SKM-1 (cell line): Measurements from ENCODE around the gene ARHGAP26.
"Not testable (repeated sequence)": the region's sequence is repeated elsewhere in the genome, so short reads cannot be mapped to it uniquely, and the experiment has no call there.

Source experiments
- DNase-seq: peaks from one replicate; lab custom pipeline; 2025; ENCODE audit not compliant: unreplicated experiment; lab: John Stamatoyannopoulos, UW

The ARHGAP26 gene

DNA sequence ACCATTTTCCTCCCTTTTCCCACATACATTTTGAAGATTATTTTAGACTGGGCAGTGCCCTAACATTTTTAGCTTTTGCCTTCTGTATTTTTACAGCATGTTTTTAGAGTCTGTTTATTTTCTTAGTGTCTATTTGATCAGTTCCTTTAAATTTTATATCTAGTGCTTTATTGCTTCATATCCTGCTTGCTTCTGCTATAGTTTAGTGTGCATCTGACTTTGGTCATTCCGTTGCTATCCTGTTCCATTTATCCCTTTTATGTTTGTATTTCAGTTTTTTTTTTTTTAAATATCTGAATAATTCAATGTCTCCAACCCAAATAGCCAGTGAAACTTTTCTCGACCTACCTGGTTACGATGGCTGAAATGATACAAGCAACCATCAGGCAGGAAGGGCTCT lies 203.8 kb downstream of the ARHGAP26 start:
- DNase-seq = no peak

DNA sequence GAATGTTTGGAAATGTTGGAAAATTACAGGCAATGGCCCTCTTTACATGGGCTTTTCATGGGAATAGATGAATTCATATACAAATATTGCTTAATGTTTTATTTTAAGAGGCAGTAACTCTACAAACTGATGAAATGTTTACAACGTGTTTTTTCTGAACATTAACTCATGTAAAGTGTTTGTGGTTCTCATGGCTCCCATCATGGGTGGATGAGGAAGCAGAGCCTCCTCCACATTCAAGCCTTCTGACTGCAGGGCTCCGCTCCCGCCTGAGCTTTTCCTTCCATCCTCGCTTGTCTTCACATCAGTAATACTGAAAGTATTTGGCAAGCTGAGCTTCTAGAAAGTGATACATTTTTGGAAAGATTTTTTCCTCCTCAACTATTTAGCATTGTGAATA lies 204.2 kb downstream of the ARHGAP26 start:
- no peak for DNase-seq

DNA sequence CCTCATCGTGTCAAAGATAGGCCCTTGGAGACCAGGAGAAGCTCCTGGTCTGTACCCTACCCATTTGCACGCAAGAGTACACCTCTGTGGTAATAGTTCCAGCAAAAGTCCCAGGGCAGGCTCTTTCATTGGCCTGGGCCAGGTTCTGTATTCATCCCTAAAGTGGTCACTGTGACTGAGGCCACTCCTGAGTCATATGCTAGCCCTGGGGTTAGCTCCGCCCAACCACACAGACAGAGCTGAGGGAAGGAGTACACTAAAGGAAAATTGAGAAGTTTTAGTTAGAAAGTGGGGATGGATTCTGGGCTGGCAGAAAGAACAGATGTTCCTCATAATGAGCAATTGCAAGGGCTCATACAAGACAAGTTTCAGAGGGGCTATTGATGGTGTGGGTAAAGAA lies 206.7 kb downstream of the ARHGAP26 start:
- no peak for DNase-seq

DNA sequence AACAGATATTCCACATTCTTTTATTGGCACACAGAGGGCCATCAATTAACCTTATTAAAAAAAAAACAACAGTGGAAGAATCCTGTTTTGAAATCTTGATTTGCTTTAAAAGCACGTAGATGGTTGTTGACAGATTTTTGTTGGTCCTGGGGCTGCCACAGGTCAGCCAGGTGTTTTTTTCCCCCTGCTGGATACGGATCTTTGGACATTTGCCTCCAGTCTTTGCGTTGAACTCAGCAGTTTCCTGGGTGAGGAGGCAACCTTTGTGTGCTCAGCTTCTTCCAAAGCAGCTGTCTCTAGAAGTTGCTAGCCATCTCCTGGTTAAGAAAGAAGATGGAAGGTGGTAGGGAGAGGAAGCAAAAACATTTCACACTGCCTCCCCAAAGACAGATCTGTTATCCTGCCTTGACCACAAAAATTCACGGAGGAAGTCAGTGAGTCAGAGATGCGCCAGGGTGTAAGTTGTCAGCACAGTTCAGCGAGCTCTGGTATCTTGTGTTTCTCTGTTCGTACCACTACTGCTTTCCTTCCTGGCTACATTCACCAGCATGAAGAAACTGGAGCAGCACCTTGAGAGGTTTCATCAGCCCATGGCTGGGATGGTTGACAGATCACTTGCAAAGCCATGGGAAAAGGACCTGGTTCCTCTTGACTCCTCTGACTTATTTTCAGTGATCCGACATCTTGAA lies 207.3 kb downstream of the ARHGAP26 start:
- DNase-seq = peak; percentile 92

DNA sequence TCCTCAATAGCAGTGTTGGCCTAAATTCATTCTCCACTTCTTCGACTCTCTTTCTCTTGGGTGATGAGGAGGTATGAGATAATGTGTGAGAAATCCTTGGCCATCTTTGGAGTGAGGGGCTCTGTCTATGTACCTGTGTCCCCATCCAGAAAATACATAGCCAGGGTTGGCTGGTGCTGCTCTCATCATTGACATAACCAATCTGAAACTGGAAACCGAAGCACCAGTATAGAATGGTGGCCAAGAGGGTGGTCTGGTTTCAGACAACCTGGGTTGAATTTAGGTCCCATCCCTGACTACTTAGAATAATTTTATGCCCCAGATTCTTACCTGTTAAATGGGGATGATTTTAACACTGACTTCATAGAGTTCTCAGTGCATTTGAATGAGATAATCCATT lies 208.1 kb downstream of the ARHGAP26 start:
- no peak for DNase-seq

DNA sequence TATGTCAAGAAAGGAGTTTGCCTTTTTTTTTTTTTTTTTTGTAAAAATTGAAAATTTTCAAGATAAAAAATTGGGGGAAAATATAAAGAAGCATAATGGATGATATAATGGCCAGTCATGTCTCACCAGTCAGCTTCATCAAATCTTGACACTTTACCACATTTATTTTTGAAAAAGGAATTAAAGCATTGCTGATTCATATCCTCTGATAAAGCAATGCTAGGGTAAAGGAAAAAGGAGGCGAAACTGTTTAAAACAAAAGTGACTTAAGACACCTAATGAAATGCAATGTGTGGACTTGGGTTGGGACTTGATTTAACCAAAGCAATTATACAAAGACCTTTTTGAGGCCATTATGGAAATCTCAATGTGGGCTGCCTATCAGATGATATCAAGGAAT lies 208.5 kb downstream of the ARHGAP26 start:
- DNase-seq = no peak

DNA sequence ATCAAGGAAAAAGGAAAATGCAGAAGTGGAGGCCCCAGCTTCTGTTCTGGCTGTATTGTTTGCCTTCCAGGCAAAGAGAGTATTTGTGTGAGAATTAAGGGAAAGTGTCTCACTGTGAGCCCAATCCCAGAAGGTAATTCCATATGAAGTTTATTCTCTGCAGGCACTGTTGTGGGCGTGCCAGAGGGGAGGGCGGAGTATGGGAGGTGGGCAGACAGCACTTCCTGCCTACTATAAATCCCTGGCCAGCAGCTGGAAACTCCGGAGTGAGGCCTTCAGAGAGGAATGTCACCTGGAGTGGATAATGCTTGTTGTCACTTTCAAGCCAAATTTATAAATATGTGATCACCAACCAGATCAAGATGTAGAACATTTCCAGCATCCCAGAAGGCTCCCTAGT lies 209.5 kb downstream of the ARHGAP26 start:
- no peak for DNase-seq

DNA sequence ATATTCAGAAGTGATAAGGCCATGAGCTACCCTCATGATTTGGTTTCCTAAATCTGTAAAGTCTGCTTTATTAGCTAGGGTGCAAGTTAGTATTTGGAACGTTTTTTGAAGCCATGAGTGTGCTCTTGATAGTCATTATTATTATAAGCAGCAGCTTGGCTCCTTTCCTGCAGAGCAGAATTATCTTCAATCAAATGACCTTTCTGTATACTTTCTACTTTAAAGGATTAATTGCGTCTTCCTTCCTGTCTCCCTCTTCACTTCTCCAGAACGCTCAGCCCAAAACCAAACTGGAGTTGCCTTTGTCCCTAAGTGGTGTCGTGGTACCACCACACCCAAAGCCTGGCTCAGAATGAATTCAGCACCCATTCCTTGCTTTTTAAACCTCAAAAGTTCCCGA lies 211.3 kb downstream of the ARHGAP26 start:
- DNase-seq = no peak

DNA sequence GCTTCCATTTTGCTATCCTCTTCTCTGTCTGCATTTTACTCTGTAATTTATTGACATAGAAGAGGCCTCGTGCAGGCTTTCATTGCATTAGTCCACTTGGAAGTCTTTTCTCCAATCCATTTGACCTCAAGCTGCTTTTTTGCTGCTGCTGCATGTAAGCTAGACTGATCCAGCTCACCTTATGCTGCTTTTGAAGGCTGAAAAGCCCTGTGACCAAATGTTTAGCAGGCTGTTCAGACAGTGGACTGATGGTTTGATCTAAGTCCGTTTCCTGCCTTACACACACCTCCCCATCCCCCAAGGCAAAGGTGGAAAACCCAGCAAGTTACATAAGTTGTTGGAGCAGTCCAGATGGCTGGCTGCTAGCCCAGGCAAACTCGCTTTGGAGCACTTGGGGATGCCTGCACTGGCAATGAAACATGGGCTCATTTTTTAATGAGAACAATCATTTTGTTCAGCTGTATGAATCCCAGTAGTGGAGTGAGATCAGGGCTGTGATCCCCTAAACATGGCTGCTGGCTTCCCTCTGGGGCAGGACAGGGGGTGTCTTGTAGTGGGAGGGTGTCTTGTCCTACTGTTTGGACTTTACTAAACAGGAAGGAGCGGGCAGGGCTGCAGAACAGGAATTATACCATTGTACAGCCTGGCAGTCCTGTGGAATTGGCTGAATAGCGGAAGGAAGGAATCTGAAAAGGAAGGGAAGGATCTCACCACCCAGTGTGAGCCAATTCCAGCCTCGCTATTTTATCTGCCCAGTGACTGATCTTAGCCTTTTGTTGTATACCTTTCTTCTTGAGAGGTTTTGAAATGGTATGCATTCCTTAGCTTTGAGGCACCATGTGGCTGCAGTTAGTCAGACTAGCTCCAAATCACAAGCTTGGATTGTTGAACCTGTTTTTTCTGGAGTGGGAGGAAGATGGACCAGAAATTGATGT lies 212.0 kb downstream of the ARHGAP26 start:
- DNase-seq = no peak

DNA sequence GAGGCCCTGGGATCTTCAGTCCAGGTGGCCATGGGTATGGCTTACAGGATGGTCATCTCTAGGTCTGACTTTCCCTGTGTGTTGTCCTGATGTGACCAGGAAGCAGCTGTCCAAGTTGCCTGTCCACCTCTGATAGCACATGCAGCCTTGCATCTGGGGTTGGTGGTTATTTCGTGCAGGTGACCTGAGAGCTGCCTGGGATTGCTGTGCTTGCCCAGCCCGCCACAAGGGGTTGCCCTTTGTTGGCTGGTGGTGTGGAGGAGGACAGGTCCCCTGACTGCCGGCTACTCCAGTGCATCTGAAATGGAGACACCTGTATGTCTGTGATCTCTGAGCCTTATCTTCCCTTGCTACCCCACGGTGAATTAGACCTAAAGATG lies 212.6 kb downstream of the ARHGAP26 start:
- DNase-seq = no peak

DNA sequence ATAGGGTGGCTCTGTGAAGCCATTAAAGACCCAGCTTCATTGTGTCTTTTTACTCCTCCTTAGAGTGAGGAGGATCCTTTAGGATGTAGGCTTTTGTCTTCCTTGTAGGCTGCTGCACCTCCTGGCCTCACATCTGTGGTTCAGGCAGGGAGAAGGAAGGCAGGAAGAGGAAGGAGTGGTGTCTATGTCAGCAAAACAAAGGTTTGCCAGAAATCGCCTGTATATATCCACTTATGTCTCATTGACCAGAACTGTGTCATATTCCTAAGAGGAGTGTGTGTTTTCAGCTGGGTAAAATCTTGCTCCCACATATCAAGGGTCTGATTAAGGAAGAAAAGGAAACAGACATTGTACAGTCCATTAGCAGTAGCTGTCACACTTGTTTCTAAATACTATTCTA lies 213.8 kb downstream of the ARHGAP26 start:
- no peak for DNase-seq

DNA sequence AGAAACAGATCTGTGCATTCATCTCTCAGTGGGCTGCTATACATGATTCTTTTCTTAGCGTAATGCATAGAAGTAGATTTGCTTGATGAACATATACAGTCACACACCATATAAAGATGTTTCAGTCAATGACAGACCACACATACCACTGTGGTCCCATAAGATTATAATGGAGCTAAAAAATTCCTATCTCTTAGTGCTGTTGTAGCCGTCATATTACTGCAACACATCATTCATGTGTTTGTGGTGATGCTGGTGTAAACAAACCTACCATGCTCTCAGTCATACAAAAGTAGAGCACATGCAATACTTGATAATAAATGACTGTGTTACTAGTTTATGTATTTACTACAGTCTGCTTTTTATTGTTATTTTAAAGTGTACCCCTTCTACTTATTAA lies 214.3 kb downstream of the ARHGAP26 start:
- DNase-seq = no peak

DNA sequence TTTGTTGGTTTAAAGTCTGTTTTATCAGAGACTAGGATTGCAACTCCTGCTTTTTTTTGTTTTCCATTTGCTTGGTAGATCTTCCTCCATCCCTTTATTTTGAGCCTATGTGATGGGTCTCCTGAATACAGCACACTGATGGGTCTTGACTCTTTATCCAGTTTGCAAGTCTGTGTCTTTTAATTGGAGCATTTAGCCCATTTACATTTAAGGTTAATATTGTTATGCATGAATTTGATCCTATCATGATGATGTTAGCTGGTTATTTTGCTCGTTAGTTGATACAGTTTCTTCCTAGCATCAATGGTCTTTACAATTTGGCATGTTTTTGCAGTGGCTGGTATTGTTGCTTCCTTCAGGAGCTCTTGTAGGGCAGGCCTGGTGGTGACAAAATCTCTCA lies 219.1 kb downstream of the ARHGAP26 start:
- not testable (repeated sequence) for DNase-seq

DNA sequence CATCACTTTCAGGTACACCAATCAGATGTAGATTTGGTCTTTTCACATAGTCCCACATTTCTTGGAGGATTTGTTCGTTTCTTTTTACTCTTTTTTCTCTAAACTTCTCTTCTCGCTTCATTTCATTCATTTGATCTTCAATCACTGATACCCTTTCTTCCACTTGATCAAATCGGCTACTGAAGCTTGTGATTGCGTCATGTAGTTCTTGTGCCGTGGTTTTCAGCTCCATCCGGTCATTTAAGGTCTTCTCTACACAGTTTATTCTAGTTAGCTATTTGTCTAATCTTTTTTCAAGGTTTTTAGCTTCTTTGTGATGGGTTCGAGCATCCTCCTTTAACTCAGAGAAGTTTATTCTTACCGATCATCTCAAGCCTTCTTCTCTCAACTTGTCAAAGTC lies 219.9 kb downstream of the ARHGAP26 start:
- DNase-seq = not testable (repeated sequence)

DNA sequence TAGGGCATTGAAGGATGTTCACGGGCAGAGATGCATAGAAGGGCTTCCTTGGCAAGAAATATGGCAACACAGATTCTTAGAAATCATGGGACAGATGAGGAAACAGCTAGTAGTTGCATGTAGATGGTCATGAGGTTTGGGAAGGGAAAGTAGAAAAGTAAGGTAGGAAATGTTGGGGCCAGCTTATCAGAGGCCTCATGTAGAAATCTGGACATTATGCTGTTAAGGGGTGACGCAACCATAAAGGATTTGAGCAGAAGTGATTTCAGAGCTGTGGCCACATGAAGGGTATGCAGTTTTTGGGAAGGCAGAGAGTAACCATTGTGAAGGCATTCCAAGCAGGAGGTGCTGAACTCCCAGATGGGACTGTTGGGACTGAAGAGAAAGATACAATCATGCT lies 224.0 kb downstream of the ARHGAP26 start:
- DNase-seq = no peak

DNA sequence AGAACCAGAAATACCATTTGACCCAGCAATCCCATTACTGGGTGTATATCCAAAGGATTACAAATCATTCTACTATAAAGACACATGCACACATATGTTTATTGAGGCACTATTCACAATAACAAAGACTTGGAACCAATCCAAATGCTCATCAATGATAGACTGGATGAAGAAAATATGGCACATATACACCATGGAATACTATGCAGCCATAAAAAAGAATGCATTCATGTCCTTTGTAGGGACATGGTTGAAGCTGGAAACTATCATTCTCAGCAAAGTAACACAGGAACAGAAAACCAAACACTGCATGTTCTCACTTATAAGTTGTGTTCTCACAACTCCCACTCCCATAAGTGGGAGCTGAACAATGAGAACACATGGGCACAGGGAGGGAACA lies 225.4 kb downstream of the ARHGAP26 start:
- DNase-seq = not testable (repeated sequence)

DNA sequence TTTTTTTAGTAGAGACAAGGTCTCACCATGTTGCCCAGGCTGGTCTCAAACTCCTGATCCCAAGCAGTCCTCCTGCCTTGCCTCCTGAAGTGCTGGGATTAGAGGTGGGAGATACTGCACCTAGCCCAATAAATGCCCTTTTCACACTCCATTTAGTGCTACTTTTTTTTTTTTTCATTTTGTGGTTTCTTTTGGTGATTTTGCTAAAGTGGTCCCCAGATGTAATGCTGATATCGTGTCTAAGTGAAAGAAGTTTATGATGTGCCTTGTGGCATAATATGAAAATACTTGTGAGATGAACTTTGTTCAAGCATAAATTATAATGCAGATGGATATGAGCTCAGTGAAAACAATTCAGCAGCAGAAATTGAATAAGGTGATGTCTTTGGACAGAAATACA lies 227.4 kb downstream of the ARHGAP26 start:
- no peak for DNase-seq

DNA sequence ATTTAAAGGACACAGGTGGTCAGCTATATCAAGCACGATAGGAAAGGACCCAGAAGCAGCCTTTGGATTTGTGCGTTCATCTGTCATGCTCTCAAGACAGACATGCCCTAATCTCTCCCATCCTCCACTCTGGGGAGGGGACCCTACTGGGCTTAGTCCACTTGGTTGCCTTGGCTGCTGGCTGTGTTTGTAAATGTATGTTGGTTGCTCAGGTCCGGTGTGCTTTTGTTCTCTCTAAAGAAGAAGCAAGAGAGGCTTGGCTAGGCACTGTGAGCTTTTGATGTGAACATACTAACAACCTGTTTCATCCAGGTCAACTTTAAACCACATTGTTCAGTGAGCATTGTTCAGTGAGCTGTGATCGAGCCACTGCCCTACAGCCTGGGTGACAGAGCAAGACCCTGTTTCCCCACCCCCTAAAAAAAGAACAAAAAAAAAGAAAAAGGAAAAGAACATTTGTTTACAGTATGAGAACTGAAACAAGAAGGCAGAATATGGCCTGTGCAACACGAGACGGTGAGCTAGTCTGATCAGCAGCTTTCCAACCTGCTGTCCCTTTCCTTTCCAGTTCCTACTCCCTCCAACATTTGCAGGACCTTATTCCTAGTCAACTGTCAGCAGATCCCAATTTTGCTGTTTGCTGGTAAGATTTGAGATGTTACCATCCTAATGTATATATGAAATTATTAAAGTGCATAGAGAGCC lies 228.3 kb downstream of the ARHGAP26 start:
- no peak for DNase-seq

DNA sequence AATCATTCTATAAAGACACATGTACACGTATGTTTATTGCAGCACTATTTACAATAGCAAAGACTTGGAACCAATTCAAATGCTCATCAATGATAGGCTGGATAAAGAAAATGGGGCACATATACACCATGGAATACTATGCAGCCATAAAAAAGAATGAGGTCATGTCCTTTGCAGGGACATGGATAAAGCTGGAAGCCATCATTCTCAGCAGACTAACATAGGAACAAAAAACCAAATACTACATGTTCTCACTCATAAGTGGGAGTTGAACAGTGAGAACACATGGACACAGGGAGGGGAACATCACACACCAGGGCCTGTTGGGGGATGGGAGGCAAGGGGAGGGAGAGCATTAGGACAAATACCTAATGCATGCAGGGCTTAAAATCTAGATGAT lies 230.4 kb downstream of the ARHGAP26 start:
- not testable (repeated sequence) for DNase-seq

DNA sequence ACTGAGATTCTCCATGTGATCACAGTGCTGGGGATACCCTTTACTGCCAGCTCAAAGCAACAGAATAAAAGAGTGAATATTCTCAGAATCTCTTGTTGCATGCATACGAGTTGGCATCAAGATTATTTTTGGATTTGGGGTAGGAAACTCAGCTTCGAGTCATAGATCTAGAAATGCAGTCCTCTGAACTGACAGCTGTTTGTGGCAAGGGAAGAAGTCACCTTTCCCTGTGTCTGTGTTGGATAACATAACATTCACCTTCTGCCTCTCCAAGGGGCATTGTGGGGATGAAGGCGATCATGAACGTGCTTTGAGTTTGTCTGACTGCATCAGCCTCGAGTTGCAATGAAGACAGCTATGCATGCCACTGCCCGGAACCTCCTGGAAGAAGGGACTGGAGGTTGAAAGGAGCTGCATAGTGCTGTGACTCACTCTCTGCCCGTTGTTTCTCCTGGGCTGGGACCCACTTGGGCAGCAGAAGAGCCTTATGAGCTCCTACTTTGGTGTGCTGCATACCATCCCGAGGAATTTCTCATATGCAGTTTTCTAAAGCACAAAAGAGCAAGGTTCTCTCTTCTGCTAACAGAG lies 231.7 kb downstream of the ARHGAP26 start:
- no peak for DNase-seq
